ENCODE data around the gene GPC6.

The GPC6 gene

GRCh38 chr13:94344126-94344818 is 1117.7 kb downstream of the GPC6 start:
- DNase-seq = no peak

- DNase-seq = peak; percentile 61
Measured at GRCh38 chr13:94345374-94346195, 1119.0 kb downstream of the GPC6 start.

GRCh38 chr13:94346261-94347019 is 1119.8 kb downstream of the GPC6 start:
- DNase-seq = no peak

GRCh38 chr13:94351292-94351990 is 1124.8 kb downstream of the GPC6 start:
- DNase-seq = no peak

- DNase-seq = no peak
Measured at GRCh38 chr13:94352057-94352456, 1125.5 kb downstream of the GPC6 start.

GRCh38 chr13:94353167-94353710 is 1126.6 kb downstream of the GPC6 start:
- DNase-seq = no peak

GRCh38 chr13:94359875-94360274 is 1133.3 kb downstream of the GPC6 start:
- no peak for DNase-seq

- DNase-seq = peak; percentile 80
Measured at GRCh38 chr13:94362411-94362909, 1135.9 kb downstream of the GPC6 start.

- DNase-seq = no peak
Measured at GRCh38 chr13:94366677-94367076, 1140.1 kb downstream of the GPC6 start.

- DNase-seq = no peak
Measured at GRCh38 chr13:94369972-94370436, 1143.4 kb downstream of the GPC6 start.

GRCh38 chr13:94371855-94372254 is 1145.2 kb downstream of the GPC6 start:
- no peak for DNase-seq

- no peak for DNase-seq
Measured at GRCh38 chr13:94382517-94382916, 1155.9 kb downstream of the GPC6 start.

GRCh38 chr13:94382960-94383359 is 1156.4 kb downstream of the GPC6 start:
- no peak for DNase-seq

GRCh38 chr13:94384231-94384905 is 1157.8 kb downstream of the GPC6 start:
- no peak for DNase-seq

GRCh38 chr13:94387047-94387446 is 1160.4 kb downstream of the GPC6 start:
- DNase-seq = no peak

GRCh38 chr13:94389604-94390351 is 1163.2 kb downstream of the GPC6 start:
- no peak for DNase-seq

GRCh38 chr13:94390881-94391280 is 1164.3 kb downstream of the GPC6 start:
- no peak for DNase-seq

- DNase-seq = no peak
Measured at GRCh38 chr13:94394723-94395122, 1168.1 kb downstream of the GPC6 start.

GRCh38 chr13:94395860-94396259 is 1169.3 kb downstream of the GPC6 start:
- no peak for DNase-seq

GRCh38 chr13:94399812-94400211 is 1173.2 kb downstream of the GPC6 start:
- no peak for DNase-seq

- no peak for DNase-seq
Measured at GRCh38 chr13:94400874-94401273, 1174.3 kb downstream of the GPC6 start.
